Adrenal gland (tissue), 5 donors: ENCODE results near the gene KRTAP1-1.

ENCODE experiments used
- CTCF ChIP-seq, 6 experiments: fragments of 450-650 bp in 4 of 6; fragments of 200-600 bp in 2 of 6; sonication (generic) in 1 of 6; IDR thresholded peaks; 1 replicate in 5 of 6; 2 replicates in 1 of 6; pipeline versions ENCODE4 v1.5.1 to v1.8.0; 2016 to 2021; ENCODE audit warnings: antibody characterized with exemption in 6 of 6, mild to moderate bottlenecking in 2 of 6, moderate library complexity in 1 of 6
- POLR2A ChIP-seq, 2 donors: fragments of 450-650 bp; IDR thresholded peaks; one replicate each; pipeline ENCODE4 v1.6.1; 2017; ENCODE audit warnings: antibody characterized with exemption in 2 of 2, mild to moderate bottlenecking in 2 of 2, moderate library complexity in 1 of 2
- donor health status: DM: no; HTN: no; CAD: no.

GRCh38 chr17:41024697-41025096 is 16.6 kb downstream of the KRTAP1-1 start:
- TF ChIP-seq CTCF (IDR thresholded peaks at IDR 0.05) (no peak), POLR2A (IDR thresholded peaks at IDR 0.05) (no peak)
